GM12892 (cell line): Measurements from ENCODE around the gene BMP6.

Experiments
- POLR2A ChIP-seq: IDR thresholded peaks from 2 replicates; pipeline ENCODE4 v1.6.1; 2011; ENCODE audit warnings: low read depth, low read length, control low read depth
- POLR2AphosphoS5 ChIP-seq: IDR thresholded peaks from 2 replicates; pipeline ENCODE4 v1.6.1; 2011; ENCODE audit warnings: low read depth, low read length, control low read depth
- TAF1 ChIP-seq: IDR thresholded peaks from 2 replicates; pipeline ENCODE4 v1.6.1; 2011; ENCODE audit warnings: low read depth, mild to moderate bottlenecking, control low read depth, low read length, borderline replicate concordance

GRCh38 chr6:7762760-7763159, 36.9 kb downstream of the BMP6 start:
- TF ChIP-seq POLR2AphosphoS5, result no peak
- TF ChIP-seq POLR2A, result no peak
- TF ChIP-seq TAF1, result no peak
